ENCODE results near the gene AMZ2. TPM values are rescaled to one million over a fixed set of nuclear protein-coding genes. Genes with fewer than 3 reads are reported as not detected.

AMZ2 gene
- 55.1 TPM for total RNA-seq (2013)
- polyA plus RNA-seq (10 to 100 TPM; 34.0 to 67.6 (median 67.2) TPM), polyA minus RNA-seq (34.2 and 41.3 TPM in 2 replicates), total RNA-seq (5.3 to 47.3 (median 32.2) reads per million in 11 experiments)

GRCh38 chr17:68247445-68248198 is at the start of gene AMZ2:
TSS of gene AMZ2 (plus strand) at chr17:68248043. CDS start at chr17:68250188, 2,145 bp downstream.
- Histone ChIP-seq H3K36me3 (replicated peaks in 1 of 2; ENCODE audit: control insufficient read depth in 1 of 2, insufficient read depth in 2 of 2, low read length in 2 of 2) (peaks cover 0 to 8% of the 10 kb centered on the region in 2 donors), H3K9ac (ENCODE audit: insufficient read depth, low read length, poor library complexity, severe bottlenecking) (peak within 1 kb of the TSS; percentile 89), H3K4me1 (ENCODE audit: control insufficient read depth in 1 of 2, insufficient read depth in 2 of 2, low read length in 2 of 2) (peaks cover 29 to 33% of the 10 kb centered on the region in 2 donors), H3K27ac (ENCODE audit: low read depth in 1 of 2, low read length in 2 of 2) (peak within 1 kb of the TSS; percentile 97), H3K27me3 (ENCODE audit: control insufficient read depth in 2 of 2, insufficient read depth in 2 of 2, low read length in 2 of 2) (no peaks in the 10 kb centered on the region), H3K4me2 (replicated peaks; ENCODE audit: extremely low read depth, low read length, poor library complexity, severe bottlenecking) (peak within 1 kb of the TSS; percentile 82), H2AFZ (ENCODE audit: insufficient read depth, low read depth, low read length, poor library complexity, severe bottlenecking) (peak within 1 kb of the TSS; percentile 61), H3K4me3 (replicated peaks in 1 of 3; ENCODE audit: low read depth in 2 of 3, low read length in 3 of 3) (peak within 1 kb of the TSS; percentile 61 to 82 (median 77)), H4K20me1 (ENCODE audit: insufficient read depth, low read length) (no peaks in the 10 kb centered on the region), H3K9me3 (replicated peaks in 1 of 2; ENCODE audit: control insufficient read depth in 1 of 2, insufficient read depth in 1 of 2, low read length in 2 of 2) (no peaks in the 10 kb centered on the region), H3K79me2 (ENCODE audit: insufficient read depth, low read length) (no peaks in the 10 kb centered on the region)
- H3K4me3 Mint-ChIP-seq, result peak within 1 kb of the TSS; percentile 83 to 92
- under 1% methylated on average over 96 of the region's 97 CpGs for WGBS (ENCODE audit: insufficient coverage)
- peaks cover 2 to 10% (median 2%) of the 10 kb centered on the region in 3 donors for H3K27me3 Mint-ChIP-seq (ENCODE audit: low read depth in 3 of 3)
- H3K9me3 Mint-ChIP-seq, result peaks cover 0 to 2% (median 0%) of the 10 kb centered on the region in 7 donors
- intact Hi-C loops (cut with micrococcal nuclease), result loop anchor here (1.0 to 5.0 kb wide), 6 partner anchors 10 to 210 kb away; partner anchors contain the start of genes ARSG (in 1 of the 2), SLC16A6 (in 1 of the 2) and WIPI1 (in 1 of the 2)
- TF ChIP-seq CTCF (IDR thresholded peaks at IDR 0.05), result no peak
- H3K36me3 Mint-ChIP-seq, result peaks cover 16 to 21% of the 10 kb centered on the region in 2 donors
- peaks cover 30% of the 10 kb centered on the region for H3K4me1 Mint-ChIP-seq
- H3K27ac Mint-ChIP-seq, result peak within 1 kb of the TSS; percentile 91 to 99 (median 97)
- peak; percentile 88 to 94 (median 94) for DNase-seq

GRCh38 chr17:68198931-68199836 is 48.7 kb upstream of the AMZ2 start:
- peaks cover 0 to 24% of the 10 kb centered on the region in 2 donors for H3K9me3 ChIP-seq (replicated peaks in 1 of 2; ENCODE audit: control insufficient read depth in 1 of 2, insufficient read depth in 1 of 2, low read length in 2 of 2)
- no peak overlapping the region for H3K9ac ChIP-seq (ENCODE audit: insufficient read depth, low read length, poor library complexity, severe bottlenecking)
- 2% methylated on average over 97 of the region's 101 CpGs for WGBS (ENCODE audit: insufficient coverage)
- H3K27ac ChIP-seq (ENCODE audit: low read depth in 1 of 2, low read length in 2 of 2), result no peak overlapping the region
- Mint-ChIP-seq H3K4me1 (peaks cover 36% of the 10 kb centered on the region), H3K36me3 (peaks cover 12 to 13% of the 10 kb centered on the region in 2 donors), H3K27me3 (ENCODE audit: low read depth in 3 of 3) (peaks cover 82 to 99% (median 90%) of the 10 kb centered on the region in 3 donors), H3K9me3 (peaks cover 0 to 33% (median 7%) of the 10 kb centered on the region in 7 donors), H3K4me3 (peak overlapping the region; percentile 71 to 91), H3K27ac (no peak overlapping the region)
- peaks cover 46 to 83% of the 10 kb centered on the region in 2 donors for H3K27me3 ChIP-seq (ENCODE audit: control insufficient read depth in 2 of 2, insufficient read depth in 2 of 2, low read length in 2 of 2)
- no peaks in the 10 kb centered on the region for H3K79me2 ChIP-seq (ENCODE audit: insufficient read depth, low read length)
- H4K20me1 ChIP-seq (ENCODE audit: insufficient read depth, low read length), result no peaks in the 10 kb centered on the region
- peaks cover 42 to 54% of the 10 kb centered on the region in 2 donors for H3K4me1 ChIP-seq (ENCODE audit: control insufficient read depth in 1 of 2, insufficient read depth in 2 of 2, low read length in 2 of 2)
- peak overlapping the region in 1 of 3 experiments; percentile 27 for H3K4me3 ChIP-seq (replicated peaks in 1 of 3; ENCODE audit: low read depth in 2 of 3, low read length in 3 of 3)
- intact Hi-C loops (cut with micrococcal nuclease), result no loop called here
- DNase-seq, result no peak
- no peak overlapping the region for H2AFZ ChIP-seq (ENCODE audit: insufficient read depth, low read depth, low read length, poor library complexity, severe bottlenecking)
- TF ChIP-seq CTCF (IDR thresholded peaks at IDR 0.05), result no peak
- peak overlapping the region; percentile 68 for H3K4me2 ChIP-seq (replicated peaks; ENCODE audit: extremely low read depth, low read length, poor library complexity, severe bottlenecking)
- H3K36me3 ChIP-seq (replicated peaks in 1 of 2; ENCODE audit: control insufficient read depth in 1 of 2, insufficient read depth in 2 of 2, low read length in 2 of 2), result no peaks in the 10 kb centered on the region
